Kidney (tissue), 14 donors: ENCODE measurements around the gene NOL3. TPM values are rescaled to one million over a fixed set of nuclear protein-coding genes. Genes with fewer than 3 reads are reported as not detected.

Experiments
- DNase-seq, 5 donors: peaks; one replicate each; pipeline ENCODE4 v3.0.0-alpha.2; 2013 to 2020
- FAIRE-seq: peaks from 2 replicates; lab custom pipeline; 2012; peaks lifted over from hg19 to GRCh38; lab: Jason Lieb, UNC
- H3K27ac ChIP-seq, 2 donors: one replicate each; pipeline ENCODE4 v1.7.0; 2013; ENCODE audit warnings: low read depth in 2 of 2, low read length in 2 of 2, inconsistent platforms in 1 of 2
- H3K27me3 ChIP-seq: one replicate; pipeline ENCODE4 v1.7.1; 2013; ENCODE audit warnings: low read length, inconsistent platforms; ENCODE audit not compliant: control insufficient read depth, insufficient read depth
- H3K36me3 ChIP-seq, 3 donors: one replicate each; pipeline versions ENCODE4 v1.7.0 to v1.7.1; 2013; ENCODE audit warnings: low read length in 3 of 3, control low read depth in 1 of 3, inconsistent platforms in 1 of 3; ENCODE audit not compliant: insufficient read depth in 3 of 3, control insufficient read depth in 2 of 3
- H3K4me1 ChIP-seq, 3 donors: one replicate each; pipeline versions ENCODE4 v1.7.0 to v1.7.1; 2013; ENCODE audit warnings: low read length in 3 of 3, inconsistent platforms in 1 of 3, low read depth in 1 of 3; ENCODE audit not compliant: control insufficient read depth in 2 of 3, insufficient read depth in 2 of 3
- H3K4me3 ChIP-seq, 3 donors: one replicate each; pipeline versions ENCODE4 v1.7.0 to v1.8.1; 2013; ENCODE audit warnings: low read length in 3 of 3, control low read depth in 1 of 3, inconsistent platforms in 1 of 3
- H3K9ac ChIP-seq, 3 donors: one replicate each; pipeline versions ENCODE4 v1.7.0 to v1.7.1; 2013; ENCODE audit warnings: low read length in 3 of 3, control low read depth in 1 of 3, inconsistent platforms in 1 of 3
- H3K9me3 ChIP-seq, 3 donors: one replicate each; pipeline versions ENCODE4 v1.7.0 to v1.7.1; 2013; ENCODE audit warnings: low read length in 3 of 3, control low read depth in 1 of 3, inconsistent platforms in 1 of 3; ENCODE audit not compliant: control insufficient read depth in 2 of 3, insufficient read depth in 1 of 3
- intact Hi-C: fragments of 100-400 bp; cut with DNase I; formaldehyde crosslinking; loops from one replicate; pipeline ENCODE4 v1.11.1; 2022
- polyA plus RNA-seq: library from polyadenylated mRNA; stranded (reverse); fragments of 350-450 nt; fragmentation: Illumina TruSeq; extraction: RNeasy Lipid Tissue Mini Kit (QIAGEN cat#74804); gene quantifications from one replicate; pipeline ENCODE4 v1.2.3, GENCODE V29; 2014; ENCODE audit warnings: low read depth, low replicate concordance; ENCODE audit not compliant: insufficient read depth
- total RNA-seq: library from RNA; stranded (reverse); fragmentation: NEBNext Ultra II Directional; extraction: Animal tissue kit (Norgen Biotek cat#: 25700); gene quantifications from one replicate; pipeline ENCODE4 v1.2.1, GENCODE V29; 2021
- TF ChIP-seq, protein P1 (sequence below): IDR thresholded peaks from 3 replicates; pipeline ENCODE4 v1.5.1; 2012; ENCODE audit warnings: mild to moderate bottlenecking, moderate library complexity, borderline replicate concordance; ENCODE audit not compliant: insufficient read depth; ENCODE audit errors: extremely low read depth
- donor health status: control.
- donor health status: control.
- donor health status: control.
- donor health status: control.
- donor health status: control.
- donor health status: DM: yes; HTN: yes; CAD: no.
- donor health status: Normal renal cell carcinoma (clear cell type).

NOL3 gene
- total and polyA plus RNA-seq, 2 donors from 2014 or later, result 35.3 to 36.4 TPM

DNA sequence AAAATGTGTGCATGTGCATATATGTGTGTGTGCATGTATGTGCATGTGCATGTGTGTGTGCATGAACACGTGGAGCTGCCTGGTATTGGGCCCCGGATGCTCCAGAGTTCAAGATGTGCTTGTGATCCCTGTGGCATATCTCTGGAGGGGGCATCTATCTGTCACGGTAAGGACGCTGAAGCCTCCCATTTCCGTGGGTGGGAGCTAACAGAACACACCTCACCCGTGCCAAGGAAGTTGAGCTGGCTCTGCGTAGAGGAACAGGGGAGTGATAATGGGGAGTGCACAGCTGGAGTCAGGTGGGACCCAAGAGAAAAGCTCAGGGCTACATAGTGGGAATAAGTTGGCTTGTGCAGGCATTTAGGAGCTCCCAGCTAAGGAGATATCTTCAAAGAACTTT lies 41.3 kb downstream of the NOL3 start:
- DNase-seq, result no peak
- TF ChIP-seq, protein P1, sequence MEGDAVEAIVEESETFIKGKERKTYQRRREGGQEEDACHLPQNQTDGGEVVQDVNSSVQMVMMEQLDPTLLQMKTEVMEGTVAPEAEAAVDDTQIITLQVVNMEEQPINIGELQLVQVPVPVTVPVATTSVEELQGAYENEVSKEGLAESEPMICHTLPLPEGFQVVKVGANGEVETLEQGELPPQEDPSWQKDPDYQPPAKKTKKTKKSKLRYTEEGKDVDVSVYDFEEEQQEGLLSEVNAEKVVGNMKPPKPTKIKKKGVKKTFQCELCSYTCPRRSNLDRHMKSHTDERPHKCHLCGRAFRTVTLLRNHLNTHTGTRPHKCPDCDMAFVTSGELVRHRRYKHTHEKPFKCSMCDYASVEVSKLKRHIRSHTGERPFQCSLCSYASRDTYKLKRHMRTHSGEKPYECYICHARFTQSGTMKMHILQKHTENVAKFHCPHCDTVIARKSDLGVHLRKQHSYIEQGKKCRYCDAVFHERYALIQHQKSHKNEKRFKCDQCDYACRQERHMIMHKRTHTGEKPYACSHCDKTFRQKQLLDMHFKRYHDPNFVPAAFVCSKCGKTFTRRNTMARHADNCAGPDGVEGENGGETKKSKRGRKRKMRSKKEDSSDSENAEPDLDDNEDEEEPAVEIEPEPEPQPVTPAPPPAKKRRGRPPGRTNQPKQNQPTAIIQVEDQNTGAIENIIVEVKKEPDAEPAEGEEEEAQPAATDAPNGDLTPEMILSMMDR, result no peak
- no peak for FAIRE-seq
- Histone ChIP-seq H3K4me1 (peaks cover 0 to 6% (median 0%) of the 10 kb centered on the region in 3 donors), H3K4me3 (no peak overlapping the region), H3K27me3 (no peaks in the 10 kb centered on the region), H3K9ac (no peak overlapping the region), H3K36me3 (no peaks in the 10 kb centered on the region), H3K9me3 (no peaks in the 10 kb centered on the region), H3K27ac (no peak overlapping the region)
- intact Hi-C loops, result no loop called here

- intact Hi-C loops, result no loop called here
- H3K9me3 ChIP-seq, result no peaks in the 10 kb centered on the region
- no peaks in the 10 kb centered on the region for H3K27me3 ChIP-seq
- TF ChIP-seq, protein P1, result no peak
- FAIRE-seq (no peak), DNase-seq (no peak)
- H3K36me3 ChIP-seq, result no peaks in the 10 kb centered on the region
- no peak overlapping the region for H3K27ac ChIP-seq
- H3K4me1 ChIP-seq, result peaks cover 0 to 6% (median 0%) of the 10 kb centered on the region in 3 donors
- H3K9ac ChIP-seq, result no peak overlapping the region
- no peak overlapping the region for H3K4me3 ChIP-seq
Measured at GRCh38 chr16:67212766-67213165, 42.4 kb downstream of the NOL3 start.

GRCh38 chr16:67213197-67214019 lies 43.1 kb downstream of the NOL3 start:
- Histone ChIP-seq H3K9me3 (no peaks in the 10 kb centered on the region), H3K4me1 (peaks cover 0 to 6% (median 0%) of the 10 kb centered on the region in 3 donors), H3K36me3 (no peaks in the 10 kb centered on the region), H3K27me3 (no peaks in the 10 kb centered on the region), H3K4me3 (no peak overlapping the region), H3K9ac (no peak overlapping the region), H3K27ac (no peak overlapping the region)
- intact Hi-C loops, result no loop called here
- FAIRE-seq (no peak), DNase-seq (no peak)
- TF ChIP-seq, protein P1, result no peak
